WTC11 (cell line): ENCODE measurements around the gene XNDC1N. TPM values are rescaled to one million over a fixed set of nuclear protein-coding genes. Genes with fewer than 3 reads are reported as not detected.

Experiments
- ATAC-seq: fragments of 200-7000 bp; cut with Tn5 transposase; 2 replicates; pipeline ENCODE4 v1.10.0; 2021; ENCODE audit warnings: mild to moderate bottlenecking, moderate library complexity
- CTCF ChIA-PET: fragments of 300-600 bp; sonication (Branson Sonifier 250); formaldehyde crosslinking; loops from one replicate; lab custom pipeline; 2021; ENCODE audit warnings: antibody characterized with exemption; lab: Charles Lee
- POLR2A ChIA-PET: fragments of 350-600 bp; sonication (Branson Sonifier 250); formaldehyde crosslinking; loops from one replicate; lab custom pipeline; 2021; ENCODE audit warnings: antibody characterized with exemption; lab: Charles Lee
- DNase-seq: peaks from one replicate; pipeline ENCODE4 v3.0.0; 2021; ENCODE audit warnings: low spot score
- H3K27ac Mint-ChIP-seq: 2 replicates; pipeline ENCODE4 v1.8.0; 2021; ENCODE audit warnings: mixed read lengths
- H3K27me3 Mint-ChIP-seq: 2 replicates; pipeline ENCODE4 v1.8.0; 2021; ENCODE audit warnings: low read depth, mild to moderate bottlenecking, moderate library complexity, mixed read lengths
- H3K36me3 Mint-ChIP-seq: 2 replicates; pipeline ENCODE4 v1.8.0; 2021; ENCODE audit warnings: mixed read lengths
- H3K4me1 Mint-ChIP-seq: 2 replicates; pipeline ENCODE4 v1.8.0; 2022; ENCODE audit warnings: mixed read lengths
- H3K4me3 Mint-ChIP-seq: 2 replicates; pipeline ENCODE4 v1.8.0; 2021; ENCODE audit warnings: mild to moderate bottlenecking, moderate library complexity, mixed read lengths
- H3K9me3 Mint-ChIP-seq: 2 replicates; pipeline ENCODE4 v1.8.0; 2021; ENCODE audit warnings: mixed read lengths
- ATF1 ChIP-seq: sonication (generic); formaldehyde crosslinking; IDR thresholded peaks from 2 replicates; pipeline ENCODE4 v1.8.1; 2023; ENCODE audit warnings: mild to moderate bottlenecking, moderate library complexity, missing genetic modification reagents
- ATF2 ChIP-seq: sonication (generic); formaldehyde crosslinking; IDR thresholded peaks from 2 replicates; pipeline ENCODE4 v1.8.1; 2022; ENCODE audit warnings: low read depth, missing genetic modification reagents, borderline replicate concordance
- CBFB ChIP-seq: sonication (generic); formaldehyde crosslinking; IDR thresholded peaks from 2 replicates; pipeline ENCODE4 v1.8.1; 2022; ENCODE audit warnings: mild to moderate bottlenecking, low read depth, missing genetic modification reagents
- E2F1 ChIP-seq: sonication (generic); formaldehyde crosslinking; IDR thresholded peaks from 2 replicates; pipeline ENCODE4 v1.8.0; 2022; ENCODE audit warnings: mild to moderate bottlenecking, missing genetic modification reagents
- EMX1 ChIP-seq: fragments of 250-450 bp; sonication (Bioruptor Pico); IDR thresholded peaks from 2 replicates; pipeline ENCODE4 v1.8.0; 2021; ENCODE audit warnings: mild to moderate bottlenecking
- FOXJ3 ChIP-seq: sonication (generic); formaldehyde crosslinking; IDR thresholded peaks from 2 replicates; pipeline ENCODE4 v1.9.0; 2021; ENCODE audit warnings: missing genetic modification reagents, mild to moderate bottlenecking, borderline replicate concordance
- FOXP1 ChIP-seq: sonication (generic); formaldehyde crosslinking; IDR thresholded peaks from 2 replicates; pipeline ENCODE4 v1.8.0; 2022; ENCODE audit warnings: missing genetic modification reagents, mild to moderate bottlenecking, moderate library complexity, borderline replicate concordance
- FOXP4 ChIP-seq: sonication (generic); formaldehyde crosslinking; IDR thresholded peaks from 2 replicates; pipeline ENCODE4 v1.8.0; 2022; ENCODE audit warnings: mild to moderate bottlenecking, missing genetic modification reagents
- IRF2 ChIP-seq: sonication (generic); formaldehyde crosslinking; IDR thresholded peaks from 2 replicates; pipeline ENCODE4 v1.8.0; 2022; ENCODE audit warnings: low read depth, missing genetic modification reagents, borderline replicate concordance
- SP1 ChIP-seq: sonication (generic); formaldehyde crosslinking; conservative IDR thresholded peaks from 2 replicates; pipeline ENCODE4 v1.8.1; 2022; ENCODE audit warnings: missing genetic modification reagents
- TEAD1 ChIP-seq: sonication (generic); formaldehyde crosslinking; IDR thresholded peaks from 2 replicates; pipeline ENCODE4 v1.8.0; 2022; ENCODE audit warnings: mild to moderate bottlenecking, missing genetic modification reagents
- ZNF138 ChIP-seq: sonication (generic); formaldehyde crosslinking; conservative IDR thresholded peaks from 2 replicates; pipeline ENCODE4 v1.8.1; 2022; ENCODE audit warnings: mild to moderate bottlenecking, moderate library complexity, missing genetic modification reagents
- ZNF219 ChIP-seq: sonication (generic); formaldehyde crosslinking; IDR thresholded peaks from 2 replicates; pipeline ENCODE4 v1.8.0; 2023; ENCODE audit warnings: missing genetic modification reagents, mild to moderate bottlenecking, borderline replicate concordance
- ZNF232 ChIP-seq: sonication (generic); formaldehyde crosslinking; IDR thresholded peaks from 2 replicates; pipeline ENCODE4 v1.8.0; 2022; ENCODE audit warnings: mild to moderate bottlenecking, missing genetic modification reagents
- ZNF281 ChIP-seq: sonication (generic); formaldehyde crosslinking; IDR thresholded peaks from 2 replicates; pipeline ENCODE4 v1.8.0; 2023; ENCODE audit warnings: mild to moderate bottlenecking, missing genetic modification reagents
- ZNF317 ChIP-seq: sonication (generic); formaldehyde crosslinking; IDR thresholded peaks from 2 replicates; pipeline ENCODE4 v1.8.1; 2023; ENCODE audit warnings: low read depth, mild to moderate bottlenecking, moderate library complexity, missing genetic modification reagents, borderline replicate concordance
- ZNF671 ChIP-seq: fragments of 250-450 bp; sonication (Bioruptor Pico); IDR thresholded peaks from 2 replicates; pipeline ENCODE4 v1.8.0; 2021; ENCODE audit warnings: mild to moderate bottlenecking
- total RNA-seq: library from RNA; stranded (reverse); gene quantifications from 3 replicates; pipeline ENCODE4 v1.2.3, GENCODE V29; 2021

XNDC1N gene
- total RNA-seq, 1 experiment from 2014 or later = 10.6 TPM

- Mint-ChIP-seq H3K4me3 (no peak overlapping the region), H3K4me1 (peaks cover 19% of the 10 kb centered on the region), H3K27me3 (no peaks in the 10 kb centered on the region), H3K27ac (no peak overlapping the region), H3K9me3 (no peaks in the 10 kb centered on the region), H3K36me3 (no peaks in the 10 kb centered on the region)
- TF ChIP-seq IRF2 (CRISPR knock-in tag) = no peak
- DNase-seq (no peak), ATAC-seq (no peak)
- ChIA-PET POLR2A (no interaction called here), CTCF (no interaction called here)
These were observed 4.9 kb upstream of the XNDC1N start for GRCh38 chr11:71933141-71933933.

GRCh38 chr11:71931245-71931602 is 2.8 kb upstream of the XNDC1N start:
- peaks cover 22% of the 10 kb centered on the region for H3K4me1 Mint-ChIP-seq
- H3K4me3 Mint-ChIP-seq = no peak overlapping the region
- no peak for ATAC-seq
- CTCF ChIA-PET = no interaction called here
- TF ChIP-seq ZNF671 (CRISPR knock-in tag) (no peak), CBFB (CRISPR knock-in tag) (no peak), FOXJ3 (CRISPR knock-in tag) (no peak), ZNF138 (CRISPR knock-in tag) (no peak), ZNF281 (CRISPR knock-in tag) (no peak), ATF2 (CRISPR knock-in tag) (no peak), ATF1 (CRISPR knock-in tag) (no peak), E2F1 (CRISPR knock-in tag) (no peak), ZNF219 (CRISPR knock-in tag) (no peak), FOXP1 (CRISPR knock-in tag) (no peak), ZNF232 (no peak), FOXP4 (no peak), TEAD1 (CRISPR knock-in tag) (no peak), SP1 (no peak), EMX1 (CRISPR knock-in tag) (no peak), ZNF317 (no peak)
- peaks cover 2% of the 10 kb centered on the region; the same call in 1 of the 2 replicates for H3K36me3 Mint-ChIP-seq
- no peak for DNase-seq
- no peaks in the 10 kb centered on the region for H3K27me3 Mint-ChIP-seq
- POLR2A ChIA-PET = no interaction called here
- H3K27ac Mint-ChIP-seq = no peak overlapping the region; the same call in 1 of the 2 replicates
- no peaks in the 10 kb centered on the region for H3K9me3 Mint-ChIP-seq
